Right ventricle myocardium superior (tissue), 1 donor: ENCODE data around the gene LTB4R. TPM values are rescaled to one million over a fixed set of nuclear protein-coding genes. Genes with fewer than 3 reads are reported as not detected.
"Not testable (repeated sequence)": the region's sequence is repeated elsewhere in the genome, so short reads cannot be mapped to it uniquely, and the experiment has no call there.

Experiments
- ATAC-seq: fragments of 200-7000 bp; cut with Tn5 transposase; one replicate; pipeline ENCODE4 v1.9.1; 2020; ENCODE audit warnings: mild to moderate bottlenecking; ENCODE audit not compliant: poor library complexity
- DNase-seq: peaks from one replicate; pipeline ENCODE4 v3.0.0-alpha.2; 2020
- intact Hi-C: fragments of 100-400 bp; cut with DNase I; formaldehyde crosslinking; loops from one replicate; pipeline ENCODE4 v1.11.2; 2022
- total RNA-seq: library from RNA; stranded (reverse); fragmentation: NEBNext Ultra II Directional; extraction: Animal tissue kit (Norgen Biotek cat#: 25700); gene quantifications from one replicate; pipeline ENCODE4 v1.2.1, GENCODE V29; 2021
- donor health status: DM: no; HTN: yes; CAD: no; lungs with severe emphysema.

The LTB4R gene
- total RNA-seq, 1 donor from 2014 or later: 1.8 TPM

GRCh38 chr14:24332268-24332993 is 21.1 kb downstream of the LTB4R start:
- ATAC-seq (peak; percentile 75), DNase-seq (peak; percentile 72)
- intact Hi-C loops: loop anchor here (2.0 kb wide), 1 partner anchor 104 kb away; no protein-coding TSS in a partner anchor

GRCh38 chr14:24334431-24335291 is 23.4 kb downstream of the LTB4R start, which contains the start of gene ADCY4:
ADCY4 (minus strand) TSS chr14:24335071; CDS start chr14:24334652, 419 bp downstream.
- DNase-seq: peak; percentile 76
- peak; percentile 24 for ATAC-seq
- intact Hi-C loops: no loop called here

GRCh38 chr14:24335461-24336171 is 24.3 kb downstream of the LTB4R start:
- DNase-seq (no peak), ATAC-seq (no peak)
- intact Hi-C loops: no loop called here

GRCh38 chr14:24337144-24337823 is 26.0 kb downstream of the LTB4R start:
- DNase-seq (no peak), ATAC-seq (no peak)
- intact Hi-C loops: no loop called here

GRCh38 chr14:24337824-24338175 is 26.5 kb downstream of the LTB4R start:
- no peak for DNase-seq
- intact Hi-C loops: no loop called here
- ATAC-seq: no peak

GRCh38 chr14:24338843-24339242 is 27.5 kb downstream of the LTB4R start:
- intact Hi-C loops: no loop called here
- ATAC-seq: no peak
- DNase-seq: no peak

GRCh38 chr14:24339284-24340151 is 28.2 kb downstream of the LTB4R start, which contains the start of gene RIPK3:
RIPK3 (minus strand) TSS chr14:24339991; CDS start chr14:24339826, 165 bp downstream.
- peak; percentile 77 for DNase-seq
- ATAC-seq: peak; percentile 69
- intact Hi-C loops: no loop called here

GRCh38 chr14:24340606-24341005 is 29.3 kb downstream of the LTB4R start:
- ATAC-seq: no peak
- DNase-seq: no peak
- intact Hi-C loops: no loop called here

GRCh38 chr14:24342889-24343288 is 31.6 kb downstream of the LTB4R start:
- intact Hi-C loops: no loop called here

GRCh38 chr14:24343795-24344660 is 32.7 kb downstream of the LTB4R start:
- DNase-seq (no peak), ATAC-seq (no peak)
- intact Hi-C loops: no loop called here

More at GRCh38 chr14:24342889-24343288, 31.6 kb downstream of the LTB4R start:
- ATAC-seq (no peak), DNase-seq (no peak)

GRCh38 chr14:24347134-24347533 is 35.8 kb downstream of the LTB4R start:
- no peak for ATAC-seq
- intact Hi-C loops: no loop called here
- DNase-seq: no peak

- ATAC-seq (no peak), DNase-seq (no peak)
- intact Hi-C loops: no loop called here
These were observed 36.9 kb downstream of the LTB4R start for GRCh38 chr14:24348186-24348585.

GRCh38 chr14:24349742-24350141 is 38.4 kb downstream of the LTB4R start:
- intact Hi-C loops: no loop called here

GRCh38 chr14:24351517-24351916 is 40.2 kb downstream of the LTB4R start:
- intact Hi-C loops: no loop called here

More at GRCh38 chr14:24349742-24350141, 38.4 kb downstream of the LTB4R start:
- no peak for DNase-seq
- ATAC-seq: no peak

GRCh38 chr14:24353559-24354481 is 42.5 kb downstream of the LTB4R start:
- intact Hi-C loops: no loop called here
- no peak for DNase-seq
- ATAC-seq: no peak

More at GRCh38 chr14:24351517-24351916, 40.2 kb downstream of the LTB4R start:
- no peak for DNase-seq
- ATAC-seq: peak; percentile 41

GRCh38 chr14:24354482-24354825 is 43.2 kb downstream of the LTB4R start:
- intact Hi-C loops, DNase-seq, ATAC-seq: not testable (repeated sequence)
